GM19395 (cell line): ENCODE measurements around the gene HS2ST1.

Experiments used
- ATAC-seq: cut with Tn5 transposase; IDR thresholded peaks from one replicate; pipeline ENCODE4 v1.9.1; 2021; ENCODE audit warnings: mild to moderate bottlenecking, moderate library complexity; ENCODE audit not compliant: unreplicated experiment

Gene HS2ST1

DNA sequence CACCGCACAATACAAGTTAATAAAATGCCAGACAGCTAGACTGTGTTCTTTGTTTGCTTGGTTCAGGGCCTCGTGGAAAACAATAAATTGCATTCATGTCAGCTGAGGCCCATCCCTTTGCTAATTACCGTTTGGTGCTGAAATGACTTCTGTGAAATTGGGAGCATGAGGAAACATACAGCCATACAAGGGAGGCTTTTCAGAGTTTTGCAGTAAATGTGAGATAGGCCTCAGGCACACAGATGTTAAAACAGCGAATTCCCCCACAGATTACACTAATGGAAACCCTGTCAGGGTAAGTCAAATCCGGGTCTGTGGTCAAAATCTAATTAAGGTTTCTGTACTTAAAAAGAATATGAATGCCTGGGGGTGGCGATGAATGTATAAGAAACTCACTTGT lies 240.7 kb downstream of the HS2ST1 start:
- ATAC-seq = no peak

DNA sequence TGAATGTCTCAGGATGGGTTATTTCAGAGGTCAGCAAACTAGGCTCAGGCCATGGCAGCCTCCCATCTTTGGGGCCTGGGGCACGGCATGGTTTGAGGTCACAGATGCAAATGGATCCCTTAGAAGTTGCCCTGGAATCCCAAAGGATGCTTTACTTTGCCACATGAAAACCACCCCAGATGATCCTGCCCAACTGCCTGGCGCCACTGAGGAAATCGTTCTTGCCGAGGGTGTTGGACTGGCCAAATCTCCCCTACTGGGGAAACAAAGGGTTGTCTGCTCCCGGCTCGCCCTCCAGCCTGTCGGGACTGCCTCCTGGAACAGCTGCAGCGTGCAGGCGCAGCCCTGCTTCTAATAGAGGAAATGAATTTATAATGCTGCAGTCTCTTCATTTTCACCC lies 241.2 kb downstream of the HS2ST1 start:
- no peak for ATAC-seq

DNA sequence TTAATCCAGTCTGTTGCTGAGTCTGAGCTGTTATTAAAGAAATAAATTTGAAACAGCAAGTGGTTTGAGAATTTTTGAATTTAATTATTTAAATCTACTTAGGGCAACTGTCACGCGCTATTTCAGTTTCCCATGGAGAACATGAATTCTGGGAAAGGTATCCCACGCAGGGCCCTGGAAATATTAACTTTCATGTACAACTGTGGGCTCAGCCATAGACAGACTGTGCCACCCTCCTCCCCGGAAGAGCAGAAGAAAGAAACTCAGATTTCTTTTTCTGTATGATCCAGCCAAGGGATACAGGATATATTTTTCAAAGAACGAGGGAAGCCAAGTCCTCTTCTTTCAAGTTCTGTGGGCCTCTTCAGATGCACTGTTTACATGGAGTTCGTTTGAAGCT lies 241.7 kb downstream of the HS2ST1 start:
- no peak for ATAC-seq

DNA sequence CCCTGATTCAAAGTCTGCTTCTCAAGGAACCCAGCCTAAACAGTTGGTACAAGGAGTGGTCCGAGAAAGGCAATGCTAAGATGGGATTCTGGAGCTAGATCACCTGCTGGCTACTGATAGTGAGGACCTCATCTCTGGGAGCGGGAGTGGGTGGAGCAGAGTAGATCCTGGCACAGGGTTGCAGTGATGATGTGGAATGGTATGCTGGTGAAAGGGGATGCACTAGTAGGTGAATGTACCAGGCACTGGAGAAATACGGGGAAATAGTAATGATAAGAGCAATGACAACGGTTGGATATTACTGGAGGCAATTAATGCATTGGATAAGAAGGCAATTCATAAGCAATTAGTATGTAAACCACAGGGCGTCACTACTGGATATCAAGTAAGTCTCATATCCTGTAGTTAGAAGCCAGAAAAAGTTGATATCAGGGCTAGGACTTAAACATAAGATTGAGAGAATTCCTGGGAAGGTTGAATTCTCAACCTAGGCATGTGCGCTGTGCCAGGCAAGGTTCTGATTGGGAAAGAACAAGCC lies 245.0 kb downstream of the HS2ST1 start:
- no peak for ATAC-seq
